GM10266 (cell line): ENCODE measurements around the gene OR10H5.
A peak's percentile ranks its signal among the peaks of the same experiment; 100 is the strongest.
"Not testable (repeated sequence)": the region's sequence is repeated elsewhere in the genome, so short reads cannot be mapped to it uniquely, and the experiment has no call there.

Experiments
- DNase-seq: peaks from one replicate; pipeline ENCODE4 v3.0.0; 2012; ENCODE audit errors: extremely low spot score
- CTCF ChIP-seq: IDR thresholded peaks from 2 replicates; pipeline ENCODE4 v1.5.1; 2012; ENCODE audit warnings: mild to moderate bottlenecking, low read depth; ENCODE audit not compliant: control insufficient read depth, insufficient read depth; ENCODE audit errors: missing control alignments

OR10H5 gene

GRCh38 chr19:15841875-15842569, 54.6 kb downstream of the OR10H5 start:
- peak; percentile 30 for TF ChIP-seq CTCF
- DNase-seq: no peak

- TF ChIP-seq CTCF: no peak
- DNase-seq: no peak
Observed at GRCh38 chr19:15843203-15843893, 55.9 kb downstream of the OR10H5 start.

GRCh38 chr19:15843894-15844222, 56.4 kb downstream of the OR10H5 start:
- not testable (repeated sequence) for DNase-seq

GRCh38 chr19:15846923-15847322, 59.5 kb downstream of the OR10H5 start:
- TF ChIP-seq CTCF: no peak

GRCh38 chr19:15850385-15850784, 62.9 kb downstream of the OR10H5 start:
- no peak for TF ChIP-seq CTCF
- no peak for DNase-seq

More at GRCh38 chr19:15846923-15847322, 59.5 kb downstream of the OR10H5 start:
- DNase-seq: no peak
